ENCODE results near the gene COL6A5.

- TF ChIP-seq POLR2AphosphoS5 (IDR thresholded peaks at IDR 0.05) = no peak
- TF ChIP-seq CTCF (IDR thresholded peaks at IDR 0.05) = no peak
Measured at GRCh38 chr3:130488288-130488687, 142.8 kb downstream of the COL6A5 start.

All from esophagus muscularis mucosa (tissue), 3 donors.